GM12872 (cell line): ENCODE measurements around the gene C3orf18.

Experiments
- TF ChIP-seq, protein P1 (sequence below): IDR thresholded peaks from 3 replicates; pipeline ENCODE4 v1.5.1; 2011; ENCODE audit warnings: low read depth, mild to moderate bottlenecking, low read length, moderate library complexity; ENCODE audit not compliant: insufficient read depth

The C3orf18 gene

GRCh38 chr3:50607271-50608091 lies 39.9 kb upstream of the C3orf18 start:
- TF ChIP-seq, protein P1, sequence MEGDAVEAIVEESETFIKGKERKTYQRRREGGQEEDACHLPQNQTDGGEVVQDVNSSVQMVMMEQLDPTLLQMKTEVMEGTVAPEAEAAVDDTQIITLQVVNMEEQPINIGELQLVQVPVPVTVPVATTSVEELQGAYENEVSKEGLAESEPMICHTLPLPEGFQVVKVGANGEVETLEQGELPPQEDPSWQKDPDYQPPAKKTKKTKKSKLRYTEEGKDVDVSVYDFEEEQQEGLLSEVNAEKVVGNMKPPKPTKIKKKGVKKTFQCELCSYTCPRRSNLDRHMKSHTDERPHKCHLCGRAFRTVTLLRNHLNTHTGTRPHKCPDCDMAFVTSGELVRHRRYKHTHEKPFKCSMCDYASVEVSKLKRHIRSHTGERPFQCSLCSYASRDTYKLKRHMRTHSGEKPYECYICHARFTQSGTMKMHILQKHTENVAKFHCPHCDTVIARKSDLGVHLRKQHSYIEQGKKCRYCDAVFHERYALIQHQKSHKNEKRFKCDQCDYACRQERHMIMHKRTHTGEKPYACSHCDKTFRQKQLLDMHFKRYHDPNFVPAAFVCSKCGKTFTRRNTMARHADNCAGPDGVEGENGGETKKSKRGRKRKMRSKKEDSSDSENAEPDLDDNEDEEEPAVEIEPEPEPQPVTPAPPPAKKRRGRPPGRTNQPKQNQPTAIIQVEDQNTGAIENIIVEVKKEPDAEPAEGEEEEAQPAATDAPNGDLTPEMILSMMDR = no peak

- TF ChIP-seq, protein P1 = no peak
Measured at GRCh38 chr3:50606596-50606995, 39.0 kb upstream of the C3orf18 start.

DNA sequence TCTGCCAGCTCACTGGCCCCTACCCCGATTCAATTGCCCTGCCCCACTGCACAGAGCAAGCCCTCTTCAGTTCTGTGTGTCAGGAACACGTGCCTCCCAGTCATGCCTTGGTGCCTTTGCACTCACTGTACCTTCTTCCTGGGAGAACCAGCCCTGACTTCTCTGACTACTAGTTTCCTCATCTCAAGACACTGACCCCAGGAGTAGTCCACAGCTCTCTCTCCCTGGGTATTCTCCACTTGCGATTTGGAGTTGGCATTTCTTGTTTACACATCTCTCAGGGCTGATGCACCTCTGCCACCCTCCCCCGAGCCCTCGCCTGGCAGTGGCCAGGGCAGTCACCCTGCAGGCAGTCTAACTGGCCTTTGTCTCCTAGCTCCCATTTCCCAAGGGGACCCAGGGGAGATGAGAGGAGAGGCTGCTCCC lies 38.4 kb upstream of the C3orf18 start:
- TF ChIP-seq, protein P1 = no peak

- TF ChIP-seq, protein P1 = no peak
Measured at GRCh38 chr3:50604628-50605588, 37.4 kb upstream of the C3orf18 start.

- TF ChIP-seq, protein P1 = no peak
Measured at GRCh38 chr3:50604110-50604621, 36.6 kb upstream of the C3orf18 start.

DNA sequence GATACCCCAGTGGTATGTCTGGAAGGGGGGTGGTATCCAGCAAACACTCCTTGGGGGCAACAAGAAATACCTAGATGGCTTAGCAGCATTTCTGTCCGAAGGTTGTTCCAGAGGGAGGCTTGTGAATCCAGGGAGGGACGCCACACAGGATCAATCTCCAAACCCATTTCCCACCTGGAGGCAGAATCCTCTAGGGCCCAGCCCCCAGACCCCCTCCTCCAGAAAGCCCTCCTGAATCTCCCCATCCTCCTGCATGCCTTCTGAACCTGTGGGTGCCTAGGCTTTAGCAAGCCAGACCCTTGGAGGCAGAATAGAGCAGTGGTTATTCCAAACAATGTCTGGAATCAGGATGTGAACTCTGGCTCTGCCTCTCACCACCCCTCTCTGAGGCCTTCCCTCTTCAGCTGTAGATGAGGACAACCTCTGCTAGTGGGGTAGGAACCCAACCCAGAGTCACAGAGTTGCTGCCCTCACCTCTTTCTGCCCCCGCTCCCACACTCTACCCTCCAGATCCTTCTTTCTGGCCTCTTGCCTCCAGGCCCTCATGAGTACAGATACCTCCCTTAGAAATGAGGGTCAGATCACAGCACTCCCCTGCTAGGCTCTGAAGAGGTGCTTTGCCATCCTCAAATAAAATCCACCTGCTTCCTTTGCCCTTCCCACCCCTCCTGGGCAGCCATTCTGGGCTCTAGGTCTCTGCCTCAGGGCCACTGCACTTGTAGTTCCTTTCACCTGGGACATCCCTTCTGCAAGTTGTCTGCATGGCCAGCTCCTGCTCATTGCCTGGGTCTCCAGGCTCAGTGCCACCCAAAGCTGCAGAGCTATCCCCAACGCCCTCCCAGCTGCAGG lies 35.9 kb upstream of the C3orf18 start:
- TF ChIP-seq, protein P1 = no peak
